ENCODE data around the gene SPTBN1.
A peak's percentile ranks its signal among the peaks of the same experiment; 100 is the strongest.

SPTBN1 gene
- total RNA-seq, result 92.1 to 765 (median 335) reads per million in 9 experiments

DNA sequence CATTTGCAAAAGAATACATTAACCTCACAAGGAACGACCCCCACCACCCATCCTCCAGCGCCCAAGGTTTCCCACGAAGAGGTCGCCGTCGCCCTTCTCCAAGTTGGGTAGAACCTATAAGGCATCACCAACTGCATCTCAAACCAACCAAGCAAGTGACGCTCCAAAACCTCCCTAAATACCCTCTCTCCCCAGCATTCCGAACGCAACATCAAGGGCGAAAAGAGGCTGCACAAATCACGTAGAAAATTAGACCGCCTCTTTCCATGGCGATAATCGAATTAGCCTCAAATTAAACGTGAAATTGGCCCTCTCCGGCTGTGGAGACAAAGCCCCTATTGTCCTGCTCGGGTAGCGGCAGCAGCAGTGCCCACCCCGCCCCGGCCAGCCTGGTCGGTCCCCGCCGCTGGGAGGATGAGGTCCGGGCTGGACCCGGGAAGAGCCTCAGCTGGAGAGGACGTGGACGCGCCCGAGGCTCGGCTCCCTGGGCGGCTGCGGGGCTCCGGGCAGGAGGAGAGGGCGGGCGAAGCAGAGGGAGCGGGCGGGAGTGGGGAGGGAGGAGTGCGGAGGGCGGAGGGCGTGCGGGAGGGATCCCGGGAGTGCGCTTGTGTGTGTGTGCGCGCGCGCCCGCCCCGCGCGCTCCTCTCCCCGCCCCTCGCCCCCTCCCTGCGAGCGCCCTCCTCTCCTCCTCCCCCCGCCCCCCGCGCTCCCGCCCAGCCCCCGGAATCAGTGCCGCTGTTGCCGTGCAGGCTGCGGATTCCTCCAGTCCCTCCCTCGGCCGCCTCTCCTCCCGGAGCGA is at the start of gene SPTBN1:
Gene SPTBN1 (plus strand): TSS at position 765 of the 799 bp plus-strand sequence. CDS start 70,092 bp downstream, outside the sequence.
- Mint-ChIP-seq H3K27ac (peak within 1 kb of the TSS in 1 of 2 donors; percentile 41), H3K27me3 (peaks cover 40 to 52% of the 10 kb centered on the region in 2 donors), H3K4me1 (ENCODE audit: low read depth in 2 of 2) (peaks cover 12 to 13% of the 10 kb centered on the region in 2 donors), H3K9me3 (no peaks in the 10 kb centered on the region), H3K36me3 (ENCODE audit: insufficient read depth) (no peaks in the 10 kb centered on the region), H3K4me3 (peak within 1 kb of the TSS; percentile 85 to 87)
- ATAC-seq (replicated peaks), result peak; percentile 48
- DNase-seq, result no peak

DNA sequence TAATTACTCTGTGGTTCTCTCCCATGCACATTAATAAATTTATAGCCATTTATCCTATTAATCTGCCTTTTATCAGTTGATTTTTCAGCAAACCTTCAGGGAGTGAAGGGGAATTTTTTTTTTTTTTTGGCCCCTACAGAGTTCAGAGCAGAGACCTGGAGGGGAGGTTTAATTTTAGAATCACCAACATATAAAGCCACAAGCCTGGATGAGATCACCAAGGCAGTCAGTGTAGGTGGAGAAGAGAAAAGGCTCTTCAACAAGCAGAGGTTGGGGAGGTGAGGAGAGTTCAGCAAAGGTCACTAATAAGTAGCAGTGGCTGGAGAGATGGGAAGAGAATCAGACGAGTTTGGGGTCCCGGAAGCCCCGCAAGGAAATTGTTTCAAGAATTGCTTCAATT is 48.4 kb upstream of the SPTBN1 start:
- Mint-ChIP-seq H3K4me3 (no peak overlapping the region), H3K36me3 (ENCODE audit: insufficient read depth) (no peaks in the 10 kb centered on the region), H3K27me3 (peaks cover 15 to 18% of the 10 kb centered on the region in 2 donors), H3K27ac (no peak overlapping the region), H3K9me3 (no peaks in the 10 kb centered on the region), H3K4me1 (ENCODE audit: low read depth in 2 of 2) (peaks cover 3 to 13% of the 10 kb centered on the region in 2 donors)
- ATAC-seq (replicated peaks), result no peak
- DNase-seq, result no peak

DNA sequence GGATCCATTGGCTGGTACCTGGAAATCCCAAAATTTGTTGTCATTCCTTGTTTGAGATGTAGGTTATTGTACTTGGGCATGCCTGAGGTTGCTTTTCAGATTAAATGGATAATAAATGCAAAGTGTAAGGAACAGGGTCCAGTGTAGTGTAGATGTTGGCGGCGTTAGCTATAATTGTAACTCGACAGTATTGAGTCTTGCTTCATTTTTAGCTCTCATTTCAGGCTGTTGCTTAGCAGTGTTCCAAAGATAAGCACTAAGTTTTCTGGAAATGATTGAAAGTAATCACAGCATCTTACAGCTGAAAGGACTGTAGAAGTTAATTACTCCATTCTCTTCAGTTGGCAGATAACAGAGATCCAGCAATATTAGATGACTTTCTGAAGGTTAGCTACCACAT is 47.8 kb upstream of the SPTBN1 start:
- Mint-ChIP-seq H3K4me3 (no peak overlapping the region), H3K36me3 (ENCODE audit: insufficient read depth) (no peaks in the 10 kb centered on the region), H3K4me1 (ENCODE audit: low read depth in 2 of 2) (peaks cover 3 to 11% of the 10 kb centered on the region in 2 donors), H3K27ac (no peak overlapping the region), H3K27me3 (peaks cover 15 to 18% of the 10 kb centered on the region in 2 donors), H3K9me3 (no peaks in the 10 kb centered on the region)
- ATAC-seq (replicated peaks), result no peak
- no peak for DNase-seq

DNA sequence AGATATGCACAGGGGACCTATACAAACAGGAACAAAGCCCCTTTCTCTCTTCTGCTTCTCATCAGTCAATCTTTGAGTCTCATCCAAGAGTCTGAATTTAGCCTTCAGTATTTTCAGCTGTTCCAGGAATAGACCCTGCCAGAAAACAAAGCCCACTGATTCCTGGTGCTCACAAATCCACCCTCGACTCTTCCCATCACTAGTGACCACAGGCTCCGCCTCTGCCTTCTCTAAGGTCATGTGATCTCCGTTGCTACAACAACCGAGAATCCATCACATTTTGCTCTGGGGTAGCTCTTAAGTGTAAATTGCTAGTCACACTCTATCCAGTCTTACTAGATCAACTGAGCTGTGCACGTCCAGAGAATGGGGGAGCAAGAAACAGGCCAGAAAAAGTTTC is 46.4 kb upstream of the SPTBN1 start:
- ATAC-seq (replicated peaks) (no peak), DNase-seq (no peak)
- no peaks in the 10 kb centered on the region for H3K9me3 Mint-ChIP-seq
- H3K36me3 Mint-ChIP-seq (ENCODE audit: insufficient read depth), result no peaks in the 10 kb centered on the region
- peaks cover 15 to 18% of the 10 kb centered on the region in 2 donors for H3K27me3 Mint-ChIP-seq
- no peak overlapping the region for H3K27ac Mint-ChIP-seq
- no peaks in the 10 kb centered on the region for H3K4me1 Mint-ChIP-seq (ENCODE audit: low read depth in 2 of 2)
- H3K4me3 Mint-ChIP-seq, result no peak overlapping the region

DNA sequence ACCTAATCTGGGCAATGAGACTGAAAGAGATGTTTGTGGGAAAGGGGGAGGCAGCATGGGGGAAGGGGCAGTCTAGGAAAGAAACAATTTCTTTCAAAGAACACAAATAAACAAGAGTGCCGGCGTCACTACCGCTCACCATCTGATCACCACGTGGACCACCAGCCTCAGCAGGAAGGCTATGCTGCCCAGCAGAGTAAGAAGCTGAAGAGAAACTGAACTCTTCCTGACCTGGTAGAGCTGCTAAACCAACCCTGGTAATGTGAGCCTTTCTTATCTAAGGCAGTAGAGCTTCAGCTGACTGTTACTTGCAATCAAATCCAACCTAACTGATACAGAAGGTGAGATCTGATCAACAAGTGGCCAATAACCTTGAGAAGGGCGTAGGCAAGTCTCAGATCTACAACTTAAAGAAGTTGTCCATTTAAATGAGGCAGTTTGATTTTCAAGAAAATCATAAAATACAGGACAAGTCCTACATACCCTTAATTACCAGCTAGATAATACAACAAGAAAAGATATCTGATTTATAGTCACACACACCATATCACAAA is 44.2 kb upstream of the SPTBN1 start:
- no peak overlapping the region for H3K4me3 Mint-ChIP-seq
- H3K27me3 Mint-ChIP-seq, result peaks cover 23 to 29% of the 10 kb centered on the region in 2 donors
- H3K4me1 Mint-ChIP-seq (ENCODE audit: low read depth in 2 of 2), result no peaks in the 10 kb centered on the region
- no peak overlapping the region for H3K27ac Mint-ChIP-seq
- no peaks in the 10 kb centered on the region for H3K9me3 Mint-ChIP-seq
- DNase-seq (no peak), ATAC-seq (replicated peaks) (no peak)
- H3K36me3 Mint-ChIP-seq (ENCODE audit: insufficient read depth), result no peaks in the 10 kb centered on the region

DNA sequence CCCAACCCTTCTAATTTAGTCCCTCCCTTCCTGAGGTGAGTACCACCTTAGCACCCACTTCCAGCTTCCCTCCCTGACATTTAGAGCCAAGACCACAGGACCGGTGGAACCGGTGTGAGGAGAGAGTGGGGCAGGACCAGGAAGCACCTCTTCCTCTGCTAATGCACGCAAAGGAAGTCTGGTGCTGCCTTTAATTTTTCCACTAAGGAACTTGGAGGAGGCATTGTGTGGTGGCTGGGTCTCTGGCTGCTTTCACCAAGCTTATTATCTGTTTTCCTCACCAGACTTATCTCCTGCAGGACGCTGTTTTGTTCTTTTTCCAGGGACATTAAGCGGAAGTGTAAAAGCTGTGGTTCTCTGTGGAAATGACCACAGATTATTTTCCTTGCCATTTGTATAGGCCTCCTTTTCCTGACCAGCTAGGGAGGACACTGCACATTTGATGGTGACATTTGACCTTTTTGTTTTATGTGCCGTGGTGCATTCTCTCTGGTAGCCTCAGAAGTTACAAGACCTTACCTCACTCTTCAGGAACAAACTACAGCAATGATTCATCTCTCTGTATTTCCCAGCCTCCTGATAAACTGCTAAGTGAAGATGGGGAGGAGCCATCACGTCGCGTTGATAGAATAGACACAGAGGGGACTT is 39.8 kb upstream of the SPTBN1 start:
- ATAC-seq (replicated peaks), result no peak

DNA sequence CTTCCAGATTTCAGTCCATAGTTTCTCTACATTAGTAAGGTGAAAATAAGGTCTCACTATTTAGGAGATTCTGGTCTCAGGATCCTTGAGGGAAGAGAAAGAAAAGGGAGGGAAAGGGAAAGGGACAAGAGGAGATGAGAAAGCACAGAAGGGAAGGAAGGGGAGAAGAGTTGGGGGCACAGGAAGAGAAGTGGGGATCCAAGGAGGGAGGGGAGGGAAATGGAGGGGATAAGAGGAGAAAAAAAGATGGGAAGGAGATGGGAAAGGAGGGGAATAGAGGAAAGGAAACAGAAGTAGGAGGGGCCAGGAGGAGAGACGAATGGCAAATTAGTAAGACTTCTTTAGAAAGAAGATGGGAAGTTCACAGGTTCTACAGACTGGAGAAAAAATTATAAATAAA is 39.2 kb upstream of the SPTBN1 start:
- Mint-ChIP-seq H3K27me3 (peaks cover 7 to 18% of the 10 kb centered on the region in 2 donors), H3K27ac (no peak overlapping the region), H3K4me1 (ENCODE audit: low read depth in 2 of 2) (peaks cover 0 to 3% of the 10 kb centered on the region in 2 donors), H3K9me3 (no peaks in the 10 kb centered on the region), H3K4me3 (no peak overlapping the region), H3K36me3 (ENCODE audit: insufficient read depth) (no peaks in the 10 kb centered on the region)
- ATAC-seq (replicated peaks), result no peak
- DNase-seq, result no peak

More for the DNA sequence above, 39.8 kb upstream of the SPTBN1 start:
- peaks cover 13 to 24% of the 10 kb centered on the region in 2 donors for H3K27me3 Mint-ChIP-seq
- no peak overlapping the region for H3K4me3 Mint-ChIP-seq
- no peak overlapping the region for H3K27ac Mint-ChIP-seq
- H3K4me1 Mint-ChIP-seq (ENCODE audit: low read depth in 2 of 2), result no peaks in the 10 kb centered on the region
- DNase-seq, result no peak
- H3K9me3 Mint-ChIP-seq, result no peaks in the 10 kb centered on the region
- H3K36me3 Mint-ChIP-seq (ENCODE audit: insufficient read depth), result no peaks in the 10 kb centered on the region

DNA sequence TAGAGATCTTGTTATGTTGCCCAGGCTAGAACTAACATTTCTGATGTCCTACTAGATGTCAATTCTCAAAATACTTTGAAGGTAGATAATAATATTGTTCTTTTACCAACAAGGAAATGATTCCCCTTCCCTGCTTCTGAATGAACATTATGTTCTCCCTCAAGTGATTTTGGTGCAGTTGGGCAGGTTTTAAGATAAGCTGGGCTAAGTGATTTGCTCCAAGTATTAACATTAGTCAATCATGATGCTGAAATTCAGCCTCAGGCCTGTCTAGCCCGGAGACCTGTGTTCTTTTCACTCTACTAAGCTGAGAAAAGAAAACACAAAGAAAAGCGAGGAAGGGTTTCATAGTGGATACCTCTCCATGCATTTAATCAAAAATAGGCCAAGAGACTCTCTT is 38.5 kb upstream of the SPTBN1 start:
- Mint-ChIP-seq H3K4me3 (no peak overlapping the region), H3K4me1 (ENCODE audit: low read depth in 2 of 2) (peaks cover 0 to 3% of the 10 kb centered on the region in 2 donors), H3K27ac (no peak overlapping the region), H3K27me3 (peaks cover 5 to 16% of the 10 kb centered on the region in 2 donors), H3K9me3 (no peaks in the 10 kb centered on the region), H3K36me3 (ENCODE audit: insufficient read depth) (no peaks in the 10 kb centered on the region)
- no peak for ATAC-seq (replicated peaks)
- no peak for DNase-seq

DNA sequence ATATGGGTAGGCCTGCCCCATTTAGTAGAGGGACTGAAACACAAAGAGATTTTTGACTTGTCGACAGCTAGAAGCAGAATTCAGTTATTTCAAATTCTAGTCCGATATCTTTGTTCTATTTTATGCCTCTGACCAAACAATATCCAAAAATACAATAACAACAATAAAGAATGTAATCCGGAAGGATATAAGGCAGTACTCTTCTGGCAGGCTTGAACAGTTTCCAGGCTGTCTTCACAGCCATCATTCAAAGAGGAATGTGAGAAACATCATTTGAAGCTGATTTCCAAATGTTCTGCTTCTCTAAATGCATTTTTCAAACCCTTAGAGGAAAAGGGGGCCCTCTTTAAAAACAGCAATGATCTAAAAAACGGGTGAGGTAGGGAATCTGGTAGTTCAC is 36.7 kb upstream of the SPTBN1 start:
- H3K4me1 Mint-ChIP-seq (ENCODE audit: low read depth in 2 of 2), result peaks cover 0 to 3% of the 10 kb centered on the region in 2 donors
- DNase-seq, result no peak

DNA sequence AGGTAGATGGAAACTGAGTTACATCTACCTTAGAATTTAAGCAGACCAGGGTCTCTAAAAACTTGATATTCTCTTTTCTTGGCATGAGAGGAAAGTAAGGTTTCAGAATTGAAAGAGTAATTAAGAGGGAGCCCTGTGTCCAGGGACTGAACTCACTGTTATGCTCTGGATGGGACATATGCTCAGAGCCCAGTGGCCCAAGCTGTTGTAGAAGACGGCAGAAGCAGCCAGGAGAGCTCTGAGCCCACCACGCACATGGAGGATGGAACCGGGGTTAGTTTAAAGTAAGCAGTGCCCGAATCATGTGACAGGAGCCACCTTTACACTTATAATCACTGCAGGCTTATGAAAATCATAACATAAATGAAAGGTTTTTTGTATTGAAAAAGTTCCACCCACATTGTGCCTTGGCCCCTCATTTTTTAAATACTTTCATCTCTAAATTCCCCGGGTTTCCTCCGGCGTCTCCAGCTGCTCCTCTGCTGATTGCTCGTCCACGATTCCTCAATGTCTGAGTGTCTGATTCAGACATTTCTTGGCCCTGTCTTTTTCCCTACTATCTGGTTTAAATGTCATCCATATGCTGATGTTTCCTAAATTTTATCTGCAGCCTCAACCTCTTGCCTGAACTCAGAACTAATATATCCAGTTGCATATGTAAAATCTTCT is 36.1 kb upstream of the SPTBN1 start:
- DNase-seq, result no peak
- H3K4me1 Mint-ChIP-seq (ENCODE audit: low read depth in 2 of 2), result peaks cover 0 to 3% of the 10 kb centered on the region in 2 donors

More for the DNA sequence above, 36.7 kb upstream of the SPTBN1 start:
- no peaks in the 10 kb centered on the region for H3K9me3 Mint-ChIP-seq
- peaks cover 5 to 16% of the 10 kb centered on the region in 2 donors for H3K27me3 Mint-ChIP-seq
- no peak for ATAC-seq (replicated peaks)
- H3K27ac Mint-ChIP-seq, result no peak overlapping the region
- H3K4me3 Mint-ChIP-seq, result no peak overlapping the region
- H3K36me3 Mint-ChIP-seq (ENCODE audit: insufficient read depth), result no peaks in the 10 kb centered on the region

DNA sequence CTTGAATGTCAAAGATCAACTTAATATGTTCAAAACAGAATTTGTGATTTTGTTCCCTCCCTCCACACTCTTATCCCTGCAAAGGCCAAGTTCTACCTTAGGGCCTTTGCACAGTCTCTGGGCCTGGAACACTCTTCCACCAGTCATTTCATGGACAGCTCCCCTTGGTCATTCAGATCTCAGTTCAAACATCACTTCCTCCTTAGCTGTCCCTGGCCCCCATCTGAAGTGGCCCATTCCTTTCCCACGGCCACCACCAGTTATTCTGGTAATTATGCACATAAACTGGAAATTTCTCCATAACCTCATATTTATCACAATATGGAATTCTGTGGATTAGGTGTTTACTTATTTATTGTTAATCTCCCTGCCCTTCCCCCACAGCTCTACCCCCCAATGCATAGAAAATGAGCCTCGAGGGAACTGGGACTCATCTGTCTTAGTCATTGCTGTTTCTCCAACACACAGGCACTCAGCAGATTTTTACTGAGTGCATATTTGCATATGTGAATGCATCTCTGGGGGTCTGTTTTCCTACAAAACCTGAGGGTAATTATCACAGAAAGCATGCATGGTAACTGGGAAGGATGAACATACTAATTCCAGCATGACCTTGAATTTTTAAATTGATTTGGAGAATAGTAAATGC is 35.5 kb upstream of the SPTBN1 start:
- Mint-ChIP-seq H3K4me1 (ENCODE audit: low read depth in 2 of 2) (peaks cover 0 to 3% of the 10 kb centered on the region in 2 donors), H3K4me3 (no peak overlapping the region), H3K36me3 (ENCODE audit: insufficient read depth) (no peaks in the 10 kb centered on the region), H3K9me3 (no peaks in the 10 kb centered on the region), H3K27ac (no peak overlapping the region), H3K27me3 (peaks cover 5 to 14% of the 10 kb centered on the region in 2 donors)
- ATAC-seq (replicated peaks), result no peak
- DNase-seq, result no peak

More for the DNA sequence above, 36.1 kb upstream of the SPTBN1 start:
- Mint-ChIP-seq H3K4me3 (no peak overlapping the region), H3K27me3 (peaks cover 5 to 16% of the 10 kb centered on the region in 2 donors), H3K27ac (no peak overlapping the region), H3K9me3 (no peaks in the 10 kb centered on the region), H3K36me3 (ENCODE audit: insufficient read depth) (no peaks in the 10 kb centered on the region)
- no peak for ATAC-seq (replicated peaks)

DNA sequence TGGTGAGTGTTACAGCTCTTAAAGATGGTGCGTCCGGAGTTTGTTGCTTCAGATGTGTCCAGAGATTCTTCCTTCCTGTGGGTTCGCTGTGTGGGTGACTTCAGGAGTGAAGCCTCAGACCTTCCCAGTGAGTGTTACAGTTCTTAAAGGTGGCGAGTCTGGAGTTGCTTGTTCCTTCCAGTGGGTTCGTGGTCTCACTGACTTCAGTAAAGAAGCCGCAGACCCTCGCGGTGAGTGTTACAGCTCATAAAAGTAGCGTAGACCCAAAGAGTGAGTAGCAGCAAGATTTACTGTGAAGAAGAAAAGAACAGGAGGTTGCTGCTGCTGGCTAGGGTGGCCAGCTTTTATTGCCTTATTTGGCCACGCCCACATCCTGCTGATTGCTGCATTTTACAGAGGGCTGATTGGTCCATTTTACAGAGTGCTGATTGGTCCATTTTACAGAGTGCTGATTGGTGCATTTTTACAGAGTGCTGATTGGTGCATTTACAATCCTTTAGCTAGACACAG is 34.0 kb upstream of the SPTBN1 start:
- Mint-ChIP-seq H3K27me3 (no peaks in the 10 kb centered on the region), H3K4me1 (ENCODE audit: low read depth in 2 of 2) (peaks cover 0 to 3% of the 10 kb centered on the region in 2 donors), H3K4me3 (peak overlapping the region; percentile 58), H3K36me3 (ENCODE audit: insufficient read depth) (no peaks in the 10 kb centered on the region), H3K27ac (peak overlapping the region in 1 of 2 donors; percentile 73), H3K9me3 (no peaks in the 10 kb centered on the region)
- ATAC-seq (replicated peaks) (peak; percentile 81), DNase-seq (peak; percentile 24 to 39 (median 30))

DNA sequence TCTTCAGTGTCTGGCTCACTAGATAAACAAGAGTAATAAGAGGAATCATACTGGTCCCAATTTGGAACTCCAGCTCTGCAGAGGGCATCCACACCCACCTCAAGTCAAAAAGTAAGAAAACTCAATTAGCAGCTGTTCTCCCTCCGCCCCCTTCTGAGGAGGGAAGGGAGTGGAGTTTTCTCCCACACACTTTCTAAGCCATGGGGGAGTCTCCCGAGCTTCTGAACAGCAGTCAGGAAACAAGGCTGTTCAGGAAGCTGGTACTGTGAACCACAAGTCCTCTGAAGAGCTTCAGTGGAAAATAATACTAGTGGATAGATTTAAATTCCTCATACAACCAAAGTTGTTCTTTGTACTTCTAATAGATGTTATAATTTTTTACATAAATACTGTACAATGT is 32.9 kb upstream of the SPTBN1 start:
- Mint-ChIP-seq H3K27me3 (no peaks in the 10 kb centered on the region), H3K4me1 (ENCODE audit: low read depth in 2 of 2) (peaks cover 0 to 3% of the 10 kb centered on the region in 2 donors), H3K27ac (no peak overlapping the region), H3K9me3 (no peaks in the 10 kb centered on the region), H3K4me3 (no peak overlapping the region), H3K36me3 (ENCODE audit: insufficient read depth) (no peaks in the 10 kb centered on the region)
- ATAC-seq (replicated peaks) (no peak), DNase-seq (no peak)
